ENCODE measurements around the gene NOLC1. TPM values are rescaled to one million over a fixed set of nuclear protein-coding genes. Genes with fewer than 3 reads are reported as not detected.

NOLC1 gene
- total RNA-seq, 4 donors from 2014 or later: 38.6 to 90.6 (median 83.4) TPM

GRCh38 chr10:102120142-102120990 is 31.8 kb upstream of the NOLC1 start, which contains the start of gene LDB1:
LDB1 (minus strand) TSS chr10:102120368; CDS start chr10:102120110, 258 bp downstream.
- Histone ChIP-seq H3K4me1 (peaks cover 38 to 64% (median 47%) of the 10 kb centered on the region in 3 donors), H3K36me3 (no peaks in the 10 kb centered on the region), H3K4me3 (peak within 1 kb of the TSS; percentile 69 to 92 (median 88)), H3K9me3 (no peaks in the 10 kb centered on the region), H3K27ac (peak within 1 kb of the TSS; percentile 96 to 100 (median 98)), H3K27me3 (no peaks in the 10 kb centered on the region)
- WGBS, 2 donors: 0 to 1% methylated on average over 17 to 54 of the region's 104 CpGs
- intact Hi-C loops (cut with DNase I): no loop called here
- DNase-seq: no peak
- TF ChIP-seq POLR2A (IDR thresholded peaks at IDR 0.05) (peak in 3 of 4 donors; percentile 78 to 95 (median 94)), CTCF (IDR thresholded peaks at IDR 0.05) (peak in 3 of 6 experiments; percentile 22 to 38 (median 24))

GRCh38 chr10:102120991-102121738 is 31.0 kb upstream of the NOLC1 start:
- TF ChIP-seq POLR2A (IDR thresholded peaks at IDR 0.05): peak in 2 of 4 donors; percentile 46 to 52
- no peak for TF ChIP-seq CTCF (IDR thresholded peaks at IDR 0.05)
- Histone ChIP-seq H3K9me3 (no peaks in the 10 kb centered on the region), H3K27me3 (no peaks in the 10 kb centered on the region), H3K36me3 (no peaks in the 10 kb centered on the region), H3K27ac (peak overlapping the region; percentile 96 to 100 (median 98)), H3K4me3 (peak overlapping the region; percentile 69 to 92 (median 88)), H3K4me1 (peaks cover 30 to 56% (median 39%) of the 10 kb centered on the region in 3 donors)
- intact Hi-C loops (cut with DNase I): no loop called here
- WGBS, 2 donors: 0 to 2% methylated on average over 8 to 9 of the region's 15 CpGs
- DNase-seq: no peak

DNA sequence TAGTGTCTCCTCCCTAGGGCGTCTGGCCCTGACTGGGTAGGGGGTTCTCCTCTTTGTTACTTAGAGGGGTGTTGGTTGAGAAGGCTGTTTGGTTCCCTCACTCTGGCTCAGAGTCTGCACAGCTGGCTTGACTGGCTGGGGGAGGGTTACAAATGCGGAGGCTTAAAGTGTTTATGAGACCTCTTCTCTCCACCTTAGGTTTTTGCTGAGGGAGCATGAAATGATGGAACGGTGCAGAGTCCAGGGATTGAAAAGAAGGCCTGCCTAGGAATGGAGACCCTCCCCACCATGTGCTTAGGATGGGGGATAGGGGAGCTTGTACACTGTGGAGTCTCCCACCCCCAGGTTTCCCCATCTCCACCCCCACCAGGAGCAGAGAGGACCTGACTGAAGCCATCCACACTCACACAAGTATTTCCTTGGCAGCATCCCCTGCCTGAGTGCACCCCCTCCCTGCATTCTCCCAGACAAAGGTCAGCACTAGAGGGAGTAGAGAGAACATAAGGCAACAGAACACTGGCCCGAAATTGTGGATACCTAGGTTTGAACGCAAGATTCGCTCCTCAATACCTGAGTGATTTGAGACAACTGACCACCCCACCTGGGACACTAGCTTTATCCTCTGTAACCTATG is 30.3 kb upstream of the NOLC1 start:
- H3K36me3 ChIP-seq: no peaks in the 10 kb centered on the region
- TF ChIP-seq POLR2A (IDR thresholded peaks at IDR 0.05) (no peak), CTCF (IDR thresholded peaks at IDR 0.05) (peak in 1 of 6 experiments; percentile 11)
- 43 to 56% methylated on average over 3 to 5 of the region's 6 CpGs for WGBS, 2 donors
- intact Hi-C loops (cut with DNase I): no loop called here
- no peak for DNase-seq
- H3K27ac ChIP-seq: peak overlapping the region; percentile 96 to 100 (median 98)
- peak overlapping the region in 3 of 4 donors; percentile 87 to 92 (median 88) for H3K4me3 ChIP-seq
- no peaks in the 10 kb centered on the region for H3K9me3 ChIP-seq
- H3K27me3 ChIP-seq: no peaks in the 10 kb centered on the region
- H3K4me1 ChIP-seq: peaks cover 23 to 49% (median 32%) of the 10 kb centered on the region in 3 donors

DNA sequence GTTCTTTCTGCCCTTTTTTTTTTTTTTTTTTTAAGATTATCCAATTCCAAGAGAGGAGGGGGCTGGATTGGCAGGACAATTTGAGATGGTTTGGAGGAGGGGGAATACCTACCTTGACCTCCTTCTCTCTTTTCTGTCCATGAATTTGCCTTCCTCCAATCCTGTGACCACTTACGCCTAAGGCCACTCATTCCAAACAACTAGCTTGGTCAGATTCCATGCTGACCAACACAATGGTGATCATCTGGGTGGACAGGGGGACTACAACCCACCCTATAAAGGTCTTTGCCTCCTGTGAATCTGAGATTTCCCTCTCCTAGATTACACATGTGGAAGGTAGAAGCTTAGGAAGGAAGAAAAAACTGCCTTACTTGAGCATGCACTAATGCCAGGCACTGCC is 29.7 kb upstream of the NOLC1 start:
- H3K9me3 ChIP-seq: no peaks in the 10 kb centered on the region
- H3K27me3 ChIP-seq: no peaks in the 10 kb centered on the region
- H3K36me3 ChIP-seq: no peaks in the 10 kb centered on the region
- H3K4me1 ChIP-seq: peaks cover 17 to 44% (median 26%) of the 10 kb centered on the region in 3 donors
- 60 to 100% methylated on average over 1 of the region's 1 CpG for WGBS, 2 donors
- TF ChIP-seq CTCF (IDR thresholded peaks at IDR 0.05) (no peak), POLR2A (IDR thresholded peaks at IDR 0.05) (no peak)
- H3K27ac ChIP-seq: peak overlapping the region; percentile 96 to 100 (median 98)
- DNase-seq: no peak
- intact Hi-C loops (cut with DNase I): no loop called here
- no peak overlapping the region for H3K4me3 ChIP-seq
